GM23248 (cell line): ENCODE measurements around the gene ZPBP. TPM values are rescaled to one million over a fixed set of nuclear protein-coding genes. Genes with fewer than 3 reads are reported as not detected.

Experiments
- DNase-seq: peaks from one replicate; pipeline ENCODE4 v3.0.0-alpha.2; 2015
- H2AFZ ChIP-seq: fragments of 200-600 bp; sonication (generic); 2 replicates; pipeline ENCODE4 v1.6.1; 2016; ENCODE audit warnings: antibody characterized with exemption
- H3F3A ChIP-seq: fragments of 200-600 bp; sonication (generic); 2 replicates; pipeline ENCODE4 v1.6.1; 2016; ENCODE audit warnings: mild to moderate bottlenecking, antibody characterized with exemption, mixed run types; ENCODE audit not compliant: insufficient read depth
- H3K27ac ChIP-seq: fragments of 200-600 bp; sonication (generic); 2 replicates; pipeline ENCODE4 v1.5.1; 2016; ENCODE audit warnings: mild to moderate bottlenecking
- H3K27me3 ChIP-seq: fragments of 200-600 bp; sonication (generic); replicated peaks from 2 replicates; pipeline ENCODE4 v1.6.1; 2016; ENCODE audit warnings: mild to moderate bottlenecking; ENCODE audit not compliant: insufficient read depth
- H3K36me3 ChIP-seq: fragments of 200-600 bp; sonication (generic); 2 replicates; pipeline ENCODE4 v1.6.1; 2016; ENCODE audit warnings: low read depth, mild to moderate bottlenecking
- H3K4me1 ChIP-seq: fragments of 200-600 bp; sonication (generic); 2 replicates; pipeline ENCODE4 v1.6.1; 2016; ENCODE audit warnings: mild to moderate bottlenecking; ENCODE audit not compliant: insufficient read depth
- H3K4me2 ChIP-seq: fragments of 200-600 bp; sonication (generic); one replicate; pipeline ENCODE4 v1.6.1; 2016; ENCODE audit warnings: mild to moderate bottlenecking; ENCODE audit not compliant: unreplicated experiment
- H3K4me3 ChIP-seq: fragments of 200-600 bp; sonication (generic); 2 replicates; pipeline ENCODE4 v1.5.1; 2016; ENCODE audit warnings: mild to moderate bottlenecking
- H3K79me2 ChIP-seq: fragments of 200-600 bp; sonication (generic); 2 replicates; pipeline ENCODE4 v1.6.1; 2016; ENCODE audit warnings: mild to moderate bottlenecking; ENCODE audit not compliant: insufficient read depth
- H3K9ac ChIP-seq: fragments of 200-600 bp; sonication (generic); 2 replicates; pipeline ENCODE4 v1.6.1; 2016; ENCODE audit warnings: mild to moderate bottlenecking
- H3K9me2 ChIP-seq: fragments of 200-600 bp; sonication (generic); 2 replicates; pipeline ENCODE4 v1.6.1; 2016; ENCODE audit warnings: mixed run types, mild to moderate bottlenecking, moderate library complexity; ENCODE audit not compliant: insufficient read depth
- H3K9me3 ChIP-seq: fragments of 200-600 bp; sonication (generic); one replicate; pipeline ENCODE4 v1.6.1; 2017; ENCODE audit warnings: low read depth
- H4K20me1 ChIP-seq: fragments of 200-600 bp; sonication (generic); 2 replicates; pipeline ENCODE4 v1.6.0; 2016; ENCODE audit not compliant: insufficient read depth
- EZH2 ChIP-seq: fragments of 200-600 bp; sonication (generic); IDR thresholded peaks from 2 replicates; pipeline ENCODE4 v1.6.1; 2018; ENCODE audit warnings: antibody characterized with exemption, mild to moderate bottlenecking; ENCODE audit not compliant: insufficient read depth, poor library complexity, severe bottlenecking
- EZH2phosphoT487 ChIP-seq: fragments of 200-600 bp; sonication (generic); IDR thresholded peaks from 2 replicates; pipeline ENCODE4 v1.6.1; 2018; ENCODE audit warnings: antibody characterized with exemption, moderate library complexity, mild to moderate bottlenecking, low read depth; ENCODE audit not compliant: insufficient read depth
- WGBS, 2 experiments: methylation state at CpG; one replicate each; pipeline ENCODE4 v1.1.6; 2015 to 2017; ENCODE audit warnings: low lambda C conversion rate in 2 of 2, low coverage in 1 of 2; ENCODE audit errors: missing lambda C conversion rate in 2 of 2; 5-methylcytosine and 5-hydroxymethylcytosine counted together
- in situ Hi-C: fragments of 300-500 bp; cut with MboI; formaldehyde crosslinking; loops from 2 replicates; pipeline ENCODE4 v1.15.0; 2020
- polyA plus RNA-seq: library from polyadenylated mRNA; unstranded; fragments of >200 nt; fragmentation: Nextera tagmentation; extraction: Ambion mirVana; gene quantifications from 2 replicates; pipeline ENCODE4 v1.2.1, GENCODE V29; 2016
- total RNA-seq: library from RNA; depleted of rRNA; stranded (reverse); fragments of >200 nt; shearing (Covaris generic); gene quantifications from 2 replicates; pipeline ENCODE4 v1.2.3, GENCODE V29; 2014; rRNA removed

The ZPBP gene, protein sequence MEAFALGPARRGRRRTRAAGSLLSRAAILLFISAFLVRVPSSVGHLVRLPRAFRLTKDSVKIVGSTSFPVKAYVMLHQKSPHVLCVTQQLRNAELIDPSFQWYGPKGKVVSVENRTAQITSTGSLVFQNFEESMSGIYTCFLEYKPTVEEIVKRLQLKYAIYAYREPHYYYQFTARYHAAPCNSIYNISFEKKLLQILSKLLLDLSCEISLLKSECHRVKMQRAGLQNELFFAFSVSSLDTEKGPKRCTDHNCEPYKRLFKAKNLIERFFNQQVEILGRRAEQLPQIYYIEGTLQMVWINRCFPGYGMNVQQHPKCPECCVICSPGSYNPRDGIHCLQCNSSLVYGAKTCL
- total RNA-seq (not detected in 2 replicates), polyA plus RNA-seq (not detected in 2 replicates)

DNA sequence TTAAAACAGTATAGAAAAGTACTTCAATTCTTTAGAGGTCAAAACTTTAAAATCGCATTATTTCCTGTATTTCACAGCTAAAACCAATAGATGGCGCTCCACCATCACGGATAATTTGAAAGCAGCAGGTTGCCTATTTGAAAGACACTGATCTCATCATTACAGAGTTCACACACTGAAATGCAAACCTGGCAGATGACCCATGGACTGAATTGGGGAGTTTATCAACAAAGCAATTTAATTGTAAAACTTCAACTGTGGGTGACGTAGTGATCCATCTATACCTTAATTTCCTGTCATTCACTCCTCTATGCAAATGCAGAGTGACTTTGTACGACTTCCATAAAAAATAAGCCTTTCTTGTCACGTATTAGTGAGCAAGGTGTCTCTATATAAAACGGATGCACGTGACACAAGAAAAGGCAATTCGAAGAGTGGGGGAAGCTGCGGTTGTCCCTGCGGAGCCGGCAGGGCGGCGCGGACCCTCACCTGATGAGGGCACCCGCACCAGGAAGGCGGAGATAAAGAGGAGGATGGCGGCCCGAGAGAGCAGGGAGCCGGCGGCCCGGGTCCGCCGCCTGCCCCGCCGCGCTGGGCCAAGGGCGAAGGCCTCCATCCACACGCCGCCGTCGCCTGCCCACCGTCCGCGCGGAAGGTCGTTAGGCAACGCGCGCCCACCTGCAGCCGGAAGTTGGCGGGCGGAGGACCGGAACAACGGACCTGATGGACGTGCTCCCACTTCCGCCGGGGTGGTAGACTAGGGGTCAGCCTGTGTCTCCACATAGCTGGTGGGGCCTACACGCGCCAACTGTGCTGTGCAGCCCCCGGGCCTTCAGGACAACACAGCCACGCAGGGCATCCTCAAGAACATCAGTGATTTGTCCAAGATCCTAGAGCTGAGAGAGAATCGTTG lies at the start of gene ZPBP:
TSS of gene ZPBP (minus strand) at position 668 of the 913 bp plus-strand sequence. CDS start at position 616, 52 bp downstream.
- WGBS, 2 experiments = 12 to 13% methylated on average over 43 to 47 of the region's 53 CpGs
- H2AFZ ChIP-seq = peak within 1 kb of the TSS; percentile 21
- no peaks in the 10 kb centered on the region for H3F3A ChIP-seq
- H3K9ac ChIP-seq = no peak within 1 kb of the TSS
- no peaks in the 10 kb centered on the region for H4K20me1 ChIP-seq
- no peaks in the 10 kb centered on the region for H3K9me2 ChIP-seq
- H3K9me3 ChIP-seq = no peaks in the 10 kb centered on the region
- peak within 1 kb of the TSS; percentile 30 for H3K4me3 ChIP-seq
- no peaks in the 10 kb centered on the region for H3K4me1 ChIP-seq
- H3K27me3 ChIP-seq = peaks cover 22% of the 10 kb centered on the region
- peak; percentile 52 for DNase-seq
- TF ChIP-seq EZH2 (no peak), EZH2phosphoT487 (no peak)
- no peaks in the 10 kb centered on the region for H3K36me3 ChIP-seq
- no peak within 1 kb of the TSS for H3K4me2 ChIP-seq
- in situ Hi-C loops = no loop called here
- no peak within 1 kb of the TSS for H3K27ac ChIP-seq
- H3K79me2 ChIP-seq = no peaks in the 10 kb centered on the region

DNA sequence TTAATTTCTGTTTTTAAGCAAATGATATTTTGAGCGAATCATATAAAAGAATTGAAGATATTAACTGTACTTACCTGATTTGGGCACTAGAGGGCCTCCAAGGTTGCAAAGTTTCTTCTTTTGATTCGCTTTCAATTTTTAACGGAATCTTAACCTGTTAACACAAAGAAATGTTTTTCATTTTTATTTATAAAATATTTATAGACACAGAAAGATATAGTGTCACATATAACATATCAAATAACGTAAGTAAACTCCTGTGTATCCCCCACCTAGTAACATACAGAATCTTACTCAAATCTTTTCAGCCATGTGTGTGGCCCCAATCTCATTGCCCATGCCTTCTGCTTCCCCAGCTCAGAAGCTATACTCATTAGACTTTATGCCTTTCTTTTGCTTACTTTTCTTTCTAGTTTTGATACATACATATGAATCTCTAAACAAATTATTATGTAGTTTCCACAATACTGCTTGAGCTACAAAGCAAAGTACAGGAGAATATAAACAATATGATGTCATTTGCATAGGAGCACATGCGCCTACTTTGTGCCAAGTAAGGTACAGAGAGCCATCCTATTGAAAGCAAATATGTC lies 49.5 kb upstream of the ZPBP start:
- no peaks in the 10 kb centered on the region for H3K36me3 ChIP-seq
- DNase-seq = peak; percentile 55
- in situ Hi-C loops = loop anchor here (25.0 kb wide), 1 partner anchor 1020 kb away; no protein-coding TSS in a partner anchor
- H3K27ac ChIP-seq = no peak overlapping the region
- H3K27me3 ChIP-seq = no peaks in the 10 kb centered on the region
- TF ChIP-seq EZH2phosphoT487 (no peak), EZH2 (no peak)
- H3K79me2 ChIP-seq = no peaks in the 10 kb centered on the region
- no peaks in the 10 kb centered on the region for H3K9me2 ChIP-seq
- no peaks in the 10 kb centered on the region for H4K20me1 ChIP-seq
- H3K4me3 ChIP-seq = no peak overlapping the region
- WGBS, 2 experiments = 14 to 20% methylated on average over 5 of the region's 5 CpGs
- no peak overlapping the region for H2AFZ ChIP-seq
- H3K4me2 ChIP-seq = peak overlapping the region; percentile 32
- H3K4me1 ChIP-seq = no peaks in the 10 kb centered on the region
- H3K9ac ChIP-seq = no peak overlapping the region
- no peaks in the 10 kb centered on the region for H3F3A ChIP-seq
- H3K9me3 ChIP-seq = no peaks in the 10 kb centered on the region

DNA sequence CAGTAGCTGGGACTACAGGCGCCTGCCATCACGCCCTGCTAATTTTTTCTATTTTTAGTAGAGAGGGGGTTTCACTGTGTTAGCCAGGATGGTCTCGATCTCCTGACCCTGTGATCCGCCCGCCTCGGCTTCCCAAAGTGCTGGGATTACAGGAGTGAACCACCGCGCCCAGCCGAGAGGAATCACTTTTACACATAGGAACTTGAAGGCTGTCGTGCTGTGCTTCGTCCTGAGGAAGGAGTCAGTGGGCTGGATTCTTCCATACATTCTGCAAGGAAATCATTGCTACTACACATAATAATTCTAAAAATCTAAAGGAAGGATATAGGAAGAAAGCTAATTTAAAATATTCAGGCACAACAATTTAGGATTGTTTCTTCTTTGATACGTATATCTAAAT lies 48.8 kb upstream of the ZPBP start:
- no peaks in the 10 kb centered on the region for H3K79me2 ChIP-seq
- no peaks in the 10 kb centered on the region for H3K9me2 ChIP-seq
- H4K20me1 ChIP-seq = no peaks in the 10 kb centered on the region
- TF ChIP-seq EZH2phosphoT487 = no peak
- TF ChIP-seq EZH2 = no peak
- no peak overlapping the region for H3K9ac ChIP-seq
- no peaks in the 10 kb centered on the region for H3K9me3 ChIP-seq
- H2AFZ ChIP-seq = no peak overlapping the region
- no peaks in the 10 kb centered on the region for H3K36me3 ChIP-seq
- peak overlapping the region; percentile 32 for H3K4me2 ChIP-seq
- H3K27me3 ChIP-seq = no peaks in the 10 kb centered on the region
- H3K4me3 ChIP-seq = no peak overlapping the region
- H3K4me1 ChIP-seq = no peaks in the 10 kb centered on the region
- in situ Hi-C loops = loop anchor here (25.0 kb wide), 1 partner anchor 1020 kb away; no protein-coding TSS in a partner anchor
- no peak for DNase-seq
- H3F3A ChIP-seq = no peaks in the 10 kb centered on the region
- H3K27ac ChIP-seq = no peak overlapping the region
- 36 to 45% methylated on average over 12 of the region's 12 CpGs for WGBS, 2 experiments

DNA sequence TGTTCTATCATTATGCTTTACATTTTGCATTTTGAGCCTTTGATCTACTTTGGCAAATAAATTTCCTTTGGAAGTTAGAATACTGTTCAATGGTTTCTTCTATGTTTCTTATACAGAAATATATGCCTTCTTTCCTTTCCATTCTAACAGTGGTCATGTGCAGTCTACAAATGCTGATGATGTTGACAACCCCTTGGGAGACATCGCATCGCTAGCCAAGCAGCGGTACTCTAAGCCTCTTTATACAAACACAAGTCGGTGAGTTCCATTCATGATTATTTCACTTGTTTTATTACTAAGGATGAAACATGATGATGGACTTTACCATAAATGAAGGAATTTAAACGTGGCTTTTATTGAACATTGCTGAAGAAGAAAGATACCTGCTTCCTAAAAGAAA lies 48.1 kb upstream of the ZPBP start:
- H3K27ac ChIP-seq = no peak overlapping the region
- no peaks in the 10 kb centered on the region for H3K79me2 ChIP-seq
- no peaks in the 10 kb centered on the region for H3K4me1 ChIP-seq
- H4K20me1 ChIP-seq = no peaks in the 10 kb centered on the region
- 68 to 77% methylated on average over 5 of the region's 5 CpGs for WGBS, 2 experiments
- no peaks in the 10 kb centered on the region for H3K27me3 ChIP-seq
- no peak overlapping the region for H3K4me2 ChIP-seq
- in situ Hi-C loops = loop anchor here (25.0 kb wide), 1 partner anchor 1021 kb away; no protein-coding TSS in a partner anchor
- H3K9ac ChIP-seq = no peak overlapping the region
- no peak overlapping the region for H3K4me3 ChIP-seq
- H3K9me3 ChIP-seq = no peaks in the 10 kb centered on the region
- H3K9me2 ChIP-seq = no peaks in the 10 kb centered on the region
- H2AFZ ChIP-seq = no peak overlapping the region
- DNase-seq = no peak
- TF ChIP-seq EZH2phosphoT487 = no peak
- no peak for TF ChIP-seq EZH2
- no peaks in the 10 kb centered on the region for H3F3A ChIP-seq
- no peaks in the 10 kb centered on the region for H3K36me3 ChIP-seq
